ENCODE results near the gene ZBTB33. TPM values are rescaled to one million over a fixed set of nuclear protein-coding genes. Genes with fewer than 3 reads are reported as not detected.

ZBTB33 gene
- total and polyA plus RNA-seq, 2 experiments from 2014 or later = 3.9 to 14.0 TPM

DNA sequence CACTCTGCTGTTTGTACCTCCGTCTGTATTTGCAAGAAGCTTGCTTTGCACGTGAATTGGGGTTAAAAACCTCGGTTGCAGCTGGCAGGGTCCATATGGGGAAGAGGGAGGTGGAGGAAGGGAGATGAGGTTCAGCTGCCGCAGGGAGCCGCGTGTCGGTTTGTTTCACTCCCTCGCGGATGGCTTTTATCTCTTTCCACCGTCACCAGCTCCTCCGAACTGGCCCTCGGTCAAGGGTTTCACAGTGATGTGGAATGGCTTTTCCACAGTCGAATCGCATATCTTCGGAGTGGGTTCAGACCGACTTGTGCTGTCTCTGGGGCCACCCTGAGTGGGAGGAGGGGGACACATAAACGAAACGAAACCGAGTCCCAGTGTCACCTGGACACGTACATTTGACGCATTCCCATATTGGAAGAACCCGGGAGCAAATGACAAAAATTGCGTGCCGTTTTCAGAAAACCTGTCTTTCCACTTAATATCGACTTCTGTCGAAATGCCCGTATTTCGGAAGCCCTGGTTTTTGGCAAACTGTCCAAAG is 929 bp downstream of the ZBTB33 start (continued):
- TF ChIP-seq, protein P1, sequence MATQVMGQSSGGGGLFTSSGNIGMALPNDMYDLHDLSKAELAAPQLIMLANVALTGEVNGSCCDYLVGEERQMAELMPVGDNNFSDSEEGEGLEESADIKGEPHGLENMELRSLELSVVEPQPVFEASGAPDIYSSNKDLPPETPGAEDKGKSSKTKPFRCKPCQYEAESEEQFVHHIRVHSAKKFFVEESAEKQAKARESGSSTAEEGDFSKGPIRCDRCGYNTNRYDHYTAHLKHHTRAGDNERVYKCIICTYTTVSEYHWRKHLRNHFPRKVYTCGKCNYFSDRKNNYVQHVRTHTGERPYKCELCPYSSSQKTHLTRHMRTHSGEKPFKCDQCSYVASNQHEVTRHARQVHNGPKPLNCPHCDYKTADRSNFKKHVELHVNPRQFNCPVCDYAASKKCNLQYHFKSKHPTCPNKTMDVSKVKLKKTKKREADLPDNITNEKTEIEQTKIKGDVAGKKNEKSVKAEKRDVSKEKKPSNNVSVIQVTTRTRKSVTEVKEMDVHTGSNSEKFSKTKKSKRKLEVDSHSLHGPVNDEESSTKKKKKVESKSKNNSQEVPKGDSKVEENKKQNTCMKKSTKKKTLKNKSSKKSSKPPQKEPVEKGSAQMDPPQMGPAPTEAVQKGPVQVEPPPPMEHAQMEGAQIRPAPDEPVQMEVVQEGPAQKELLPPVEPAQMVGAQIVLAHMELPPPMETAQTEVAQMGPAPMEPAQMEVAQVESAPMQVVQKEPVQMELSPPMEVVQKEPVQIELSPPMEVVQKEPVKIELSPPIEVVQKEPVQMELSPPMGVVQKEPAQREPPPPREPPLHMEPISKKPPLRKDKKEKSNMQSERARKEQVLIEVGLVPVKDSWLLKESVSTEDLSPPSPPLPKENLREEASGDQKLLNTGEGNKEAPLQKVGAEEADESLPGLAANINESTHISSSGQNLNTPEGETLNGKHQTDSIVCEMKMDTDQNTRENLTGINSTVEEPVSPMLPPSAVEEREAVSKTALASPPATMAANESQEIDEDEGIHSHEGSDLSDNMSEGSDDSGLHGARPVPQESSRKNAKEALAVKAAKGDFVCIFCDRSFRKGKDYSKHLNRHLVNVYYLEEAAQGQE (IDR thresholded peaks at IDR 0.05; ENCODE audit: unreplicated experiment) = no peak
- TF ChIP-seq CTCF (conservative IDR thresholded peaks at IDR 0.05; ENCODE audit: low read depth in 2 of 2) (no peak), EZH2phosphoT487 (IDR thresholded peaks at IDR 0.05; ENCODE audit: unreplicated experiment) (no peak), ZNF114 (CRISPR knock-in tag; IDR thresholded peaks at IDR 0.05) (no peak), NANOG (IDR thresholded peaks at IDR 0.05; ENCODE audit: borderline replicate concordance) (no peak), CREB1 (CRISPR knock-in tag; IDR thresholded peaks at IDR 0.05; ENCODE audit: low read depth) (no peak), ZNF331 (CRISPR knock-in tag; IDR thresholded peaks at IDR 0.05; ENCODE audit: low read depth) (no peak)

- ATAC-seq (no peak), DNase-seq (ENCODE audit: low spot score) (no peak)
- Histone ChIP-seq H3K36me3 (ENCODE audit: insufficient read depth) (0 out of 2 replicates have a peak, but pooled peaks cover 3% of the 10 kb centered on the region), H3K4me3 (no peak overlapping the region), H3K4me2 (no peak overlapping the region), H3K79me2 (replicated peaks; ENCODE audit: insufficient read depth) (peaks cover 12% of the 10 kb centered on the region), H3K27ac (ENCODE audit: low read depth) (no peak overlapping the region), H3K9me2 (ENCODE audit: insufficient read depth) (no peaks in the 10 kb centered on the region), H3F3A (replicated peaks; ENCODE audit: low read depth) (no peaks in the 10 kb centered on the region), H2AFZ (no peak overlapping the region), H3K4me1 (ENCODE audit: insufficient read depth) (peaks cover 4% of the 10 kb centered on the region; the same call in 1 of the 2 replicates), H3K27me3 (ENCODE audit: insufficient read depth) (peaks cover 9% of the 10 kb centered on the region; the same call in 1 of the 2 replicates), H4K20me1 (replicated peaks; ENCODE audit: insufficient read depth) (peaks cover 4% of the 10 kb centered on the region)
- TF ChIP-seq, protein P2, sequence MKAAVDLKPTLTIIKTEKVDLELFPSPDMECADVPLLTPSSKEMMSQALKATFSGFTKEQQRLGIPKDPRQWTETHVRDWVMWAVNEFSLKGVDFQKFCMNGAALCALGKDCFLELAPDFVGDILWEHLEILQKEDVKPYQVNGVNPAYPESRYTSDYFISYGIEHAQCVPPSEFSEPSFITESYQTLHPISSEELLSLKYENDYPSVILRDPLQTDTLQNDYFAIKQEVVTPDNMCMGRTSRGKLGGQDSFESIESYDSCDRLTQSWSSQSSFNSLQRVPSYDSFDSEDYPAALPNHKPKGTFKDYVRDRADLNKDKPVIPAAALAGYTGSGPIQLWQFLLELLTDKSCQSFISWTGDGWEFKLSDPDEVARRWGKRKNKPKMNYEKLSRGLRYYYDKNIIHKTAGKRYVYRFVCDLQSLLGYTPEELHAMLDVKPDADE (IDR thresholded peaks at IDR 0.05) = no peak
- TF ChIP-seq EZH2 (IDR thresholded peaks at IDR 0.05; ENCODE audit: low read depth, unreplicated experiment) = no peak
- peaks cover 23% of the 10 kb centered on the region for H3K36me3 Mint-ChIP-seq (ENCODE audit: low read depth)
- H3K4me1 Mint-ChIP-seq = peaks cover 5% of the 10 kb centered on the region
- H3K4me3 Mint-ChIP-seq = no peak overlapping the region
- no peaks in the 10 kb centered on the region for H3K27me3 Mint-ChIP-seq (ENCODE audit: insufficient read depth, low read depth, poor library complexity)
- H3K9me3 Mint-ChIP-seq = no peaks in the 10 kb centered on the region
- no peak overlapping the region for H3K27ac Mint-ChIP-seq
Measured at GRCh38 chrX:120253784-120254183, 3.2 kb downstream of the ZBTB33 start.

Measured in GM23338 (cell line).